Glomerular visceral epithelial cell (primary cell): ENCODE data around the gene ZFR.
"Not testable (repeated sequence)": the region's sequence is repeated elsewhere in the genome, so short reads cannot be mapped to it uniquely, and the experiment has no call there.

Source experiments
- DNase-seq: peaks from one replicate; pipeline ENCODE4 v3.0.0-alpha.2; 2016; ENCODE audit errors: extremely low spot score

The ZFR gene

DNA sequence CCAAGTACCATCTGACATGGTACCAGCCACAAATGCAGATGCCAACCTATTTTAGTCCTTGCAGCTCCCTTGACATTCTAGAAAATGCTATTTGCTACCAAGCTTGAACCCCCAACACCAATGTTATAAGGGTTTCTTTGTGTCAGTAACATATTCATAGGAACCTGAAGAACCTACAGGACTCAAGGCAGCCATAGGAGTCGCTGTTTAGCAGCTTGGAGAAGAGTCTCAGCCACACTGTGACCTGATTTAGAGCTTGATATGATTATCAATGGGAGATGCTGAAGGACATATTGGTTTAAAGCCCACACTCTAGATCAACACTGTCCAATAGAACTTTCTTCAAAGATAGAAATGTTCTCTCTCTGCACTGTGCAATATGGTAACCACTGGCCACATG is 6.4 kb upstream of the ZFR start:
- no peak for DNase-seq

DNA sequence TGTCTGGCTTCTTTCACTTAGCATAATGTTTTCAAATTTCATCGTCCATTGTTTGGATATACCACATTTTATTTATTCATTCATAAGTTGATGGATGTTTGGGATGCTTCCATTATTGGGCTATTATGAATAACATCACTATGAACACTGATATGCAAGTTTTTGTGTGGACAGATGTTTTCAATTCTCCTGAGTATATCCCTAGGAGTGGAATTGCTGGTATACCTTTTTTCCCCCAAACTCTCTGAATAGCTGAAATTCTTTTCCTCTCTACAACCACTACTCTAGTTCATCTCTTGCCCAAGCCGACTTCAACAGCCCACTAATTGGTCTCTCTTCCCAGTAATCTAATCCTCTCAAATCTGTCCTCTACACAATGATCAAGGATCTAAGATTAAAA is 4.7 kb upstream of the ZFR start:
- no peak for DNase-seq

- no peak for DNase-seq
These were observed 2.1 kb upstream of the ZFR start for GRCh38 chr5:32446630-32447029.

GRCh38 chr5:32445831-32446614 is 1.5 kb upstream of the ZFR start:
- DNase-seq, result no peak

- DNase-seq, result no peak
These were observed 783 bp upstream of the ZFR start for GRCh38 chr5:32445287-32445758.

DNA sequence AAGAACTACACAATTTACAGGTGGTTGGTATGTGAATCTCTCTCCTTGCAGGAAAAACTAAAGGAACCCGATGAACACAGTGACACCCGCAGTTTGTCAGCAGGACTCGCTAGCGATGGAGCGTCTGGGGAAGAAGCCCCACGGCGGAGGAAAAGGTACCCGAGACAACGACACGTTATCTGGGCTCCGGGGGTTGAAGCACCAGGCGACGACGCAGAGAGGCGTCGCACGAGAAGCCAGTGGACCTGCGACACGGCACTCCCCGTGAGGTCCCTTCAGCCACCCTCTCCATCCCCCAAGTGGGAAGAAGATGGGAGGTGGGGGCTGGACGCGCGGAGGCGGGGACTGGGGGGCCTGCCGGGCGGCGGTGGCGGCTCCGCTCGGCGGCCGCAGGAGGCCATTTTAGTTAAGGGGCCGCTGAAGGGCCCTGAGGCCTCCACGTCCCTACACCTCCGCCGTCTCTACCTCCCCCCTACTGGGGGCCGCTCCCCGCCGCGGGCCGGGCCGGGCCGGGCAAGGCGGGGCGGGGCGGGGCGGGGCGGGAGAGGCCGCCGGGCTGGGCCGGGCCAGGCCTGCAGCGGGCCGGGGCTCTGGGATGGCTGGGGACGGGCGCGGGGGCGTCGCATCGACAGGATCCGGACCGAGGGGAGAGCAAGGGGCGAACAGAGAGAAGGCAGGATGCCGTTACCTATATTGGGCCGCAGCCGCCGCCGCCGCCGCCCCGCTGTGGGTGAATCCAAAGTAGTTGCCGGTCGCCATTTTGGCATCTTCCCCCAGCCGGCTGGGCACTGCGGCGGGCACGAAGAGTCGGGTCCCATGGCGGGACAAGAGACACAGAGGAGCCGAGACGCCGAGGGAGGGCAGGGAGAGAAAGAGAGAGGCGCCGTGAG is 754 bp downstream of the ZFR start:
- peak; percentile 56 for DNase-seq

GRCh38 chr5:32443145-32443540 is 1.4 kb downstream of the ZFR start:
- DNase-seq, result peak; percentile 30

DNA sequence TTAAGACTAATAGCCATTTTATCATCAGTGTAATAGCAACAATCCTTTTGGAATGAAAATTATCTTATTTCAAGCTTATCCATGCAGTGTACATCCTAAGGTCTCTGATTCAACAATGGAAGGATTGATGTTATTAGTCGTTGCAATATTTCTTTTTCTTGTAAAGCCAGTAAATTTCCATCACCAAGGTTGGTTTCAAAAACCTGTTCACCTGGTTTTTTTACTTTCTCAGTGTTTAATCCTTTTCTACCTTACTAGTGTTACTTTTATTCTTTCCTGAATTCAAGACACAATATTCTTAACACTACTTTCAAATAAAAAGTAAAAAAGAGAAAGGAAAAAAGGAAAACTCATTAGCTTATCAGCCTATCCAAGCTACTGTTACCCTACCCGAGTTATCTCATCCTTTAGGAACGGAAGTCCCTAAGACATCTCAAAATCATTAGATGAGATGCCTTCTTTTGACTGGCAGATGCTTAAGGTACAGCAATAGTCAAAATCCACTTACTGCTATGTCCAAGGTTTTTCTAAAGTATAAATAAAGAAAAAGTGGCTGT is 5.4 kb downstream of the ZFR start:
- DNase-seq, result no peak

DNA sequence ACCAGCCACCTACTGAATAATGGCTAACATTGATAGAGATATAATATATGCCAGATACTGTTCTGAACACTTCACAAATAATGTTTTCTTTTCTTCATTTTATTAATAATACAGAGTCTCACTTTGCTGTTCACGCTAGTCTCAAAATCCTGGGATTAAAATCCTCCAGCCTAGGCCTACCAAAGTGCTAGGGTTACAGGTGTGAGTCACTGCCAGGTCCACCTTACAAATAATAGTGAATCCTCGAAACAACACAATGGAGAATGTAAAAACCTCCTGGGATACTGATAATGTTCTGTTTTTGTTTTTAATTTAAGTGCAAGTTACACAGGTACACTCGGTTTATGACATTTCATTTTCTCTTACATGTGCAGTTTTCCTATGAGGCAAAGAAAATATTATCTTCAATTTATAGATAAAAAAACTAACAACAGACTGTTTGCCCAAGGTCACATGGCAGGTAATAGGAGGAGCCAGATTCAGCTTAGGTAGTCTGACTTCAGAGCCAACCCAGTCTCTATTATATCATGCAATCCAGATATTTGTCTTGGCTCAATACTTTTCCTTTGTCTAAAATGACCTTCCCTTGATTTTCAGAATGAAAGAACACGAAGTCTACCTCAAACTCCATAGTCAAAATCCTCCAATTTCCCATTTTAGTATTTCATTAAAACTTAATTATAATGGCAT is 7.8 kb downstream of the ZFR start:
- no peak for DNase-seq

DNA sequence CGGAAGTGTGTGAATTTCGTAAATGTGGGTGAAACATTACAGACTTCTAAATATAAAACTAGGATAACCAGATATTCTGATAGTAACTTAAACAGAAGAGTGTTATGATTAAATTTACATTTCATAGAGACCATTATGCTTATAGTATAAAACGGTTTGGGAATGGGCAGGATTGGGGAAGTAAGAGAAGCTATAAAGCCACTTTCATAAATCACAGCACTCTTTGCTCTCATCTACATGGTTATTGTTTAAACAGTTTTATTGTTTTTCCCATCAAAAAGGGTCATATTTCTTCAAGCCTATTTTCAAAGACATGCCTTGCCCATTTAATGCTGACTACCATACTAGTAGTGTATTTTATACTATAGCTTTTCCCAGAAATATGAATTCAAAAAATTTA is 9.2 kb downstream of the ZFR start:
- no peak for DNase-seq

- no peak for DNase-seq
These were observed 10.3 kb downstream of the ZFR start for GRCh38 chr5:32434221-32434620.

- no peak for DNase-seq
These were observed 11.9 kb downstream of the ZFR start for GRCh38 chr5:32432633-32433032.

GRCh38 chr5:32430825-32431224 is 13.7 kb downstream of the ZFR start:
- not testable (repeated sequence) for DNase-seq

DNA sequence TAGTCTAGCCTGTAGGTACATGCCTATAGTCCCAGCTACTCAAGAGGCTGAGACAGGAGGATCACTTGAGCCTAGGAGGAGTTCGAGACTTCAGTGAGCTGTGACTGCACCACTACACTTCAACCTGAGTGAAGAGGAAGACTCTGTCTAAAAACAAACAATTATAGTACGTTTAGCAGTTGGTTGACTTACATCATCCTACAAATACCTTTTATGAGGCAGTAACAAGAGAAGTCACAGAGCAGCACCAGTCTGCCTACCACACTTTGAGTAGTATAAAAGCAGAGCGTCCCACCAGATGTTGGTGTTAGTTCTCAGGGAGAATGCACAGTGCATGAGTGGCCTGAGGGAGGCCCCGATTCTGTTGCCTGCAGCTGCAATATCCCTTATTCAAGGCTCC is 16.1 kb downstream of the ZFR start:
- no peak for DNase-seq

DNA sequence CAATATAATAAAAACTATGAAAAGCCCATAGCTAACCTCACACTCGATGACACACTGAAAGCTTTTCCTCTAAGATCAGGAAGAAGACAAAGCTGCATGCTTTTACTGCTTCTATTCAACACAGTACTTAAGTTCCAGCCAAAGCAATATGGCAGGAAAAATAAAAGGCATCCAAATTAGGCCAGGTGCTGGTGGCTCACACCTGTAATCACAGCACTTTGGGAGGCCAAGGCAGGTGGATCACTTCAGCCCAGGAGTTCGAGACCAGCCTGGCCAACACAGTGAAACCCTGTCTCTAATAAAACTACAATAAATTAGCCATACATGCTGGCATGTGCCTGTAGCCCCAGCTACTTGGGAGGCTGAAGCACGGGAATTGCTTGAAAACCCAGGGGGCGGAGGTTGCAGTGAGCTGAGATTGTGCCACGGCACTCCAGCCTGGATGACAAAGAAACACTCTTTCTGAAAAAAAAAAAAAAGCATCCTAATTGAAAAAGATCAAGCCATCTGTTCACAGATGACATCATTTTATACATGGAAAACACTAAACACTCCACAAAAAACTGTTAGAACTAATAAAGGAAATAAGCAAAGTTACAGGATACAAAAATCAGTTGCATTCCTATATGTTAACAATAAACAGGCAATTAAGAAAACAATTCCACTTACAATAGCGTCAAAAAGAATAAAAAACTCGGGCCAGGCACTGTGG is 17.9 kb downstream of the ZFR start:
- DNase-seq, result no peak

DNA sequence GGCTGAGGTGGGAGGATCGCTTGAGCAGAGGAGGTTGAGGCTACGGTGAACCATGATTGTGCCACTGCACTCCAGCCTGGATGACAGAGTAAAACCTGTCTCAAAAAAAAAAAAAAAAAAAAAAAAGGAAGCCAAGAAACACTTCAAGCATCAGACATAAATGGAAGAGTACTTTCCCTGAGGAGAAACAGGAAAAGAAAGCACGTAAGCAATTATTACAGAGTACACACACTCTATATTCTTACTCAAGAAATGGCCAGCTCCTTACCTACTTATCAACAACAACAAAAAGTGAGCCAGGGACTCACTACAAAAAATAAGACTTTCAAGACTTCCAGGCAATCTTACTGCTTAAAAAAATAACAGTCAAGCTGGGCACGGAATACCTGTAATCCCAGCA is 21.8 kb downstream of the ZFR start:
- DNase-seq, result no peak

GRCh38 chr5:32421075-32421474 is 23.5 kb downstream of the ZFR start:
- no peak for DNase-seq

- no peak for DNase-seq
These were observed 24.0 kb downstream of the ZFR start for GRCh38 chr5:32420506-32420905.

GRCh38 chr5:32419791-32420190 is 24.7 kb downstream of the ZFR start:
- no peak for DNase-seq

- DNase-seq, result no peak
These were observed 30.9 kb downstream of the ZFR start for GRCh38 chr5:32413466-32414263.

DNA sequence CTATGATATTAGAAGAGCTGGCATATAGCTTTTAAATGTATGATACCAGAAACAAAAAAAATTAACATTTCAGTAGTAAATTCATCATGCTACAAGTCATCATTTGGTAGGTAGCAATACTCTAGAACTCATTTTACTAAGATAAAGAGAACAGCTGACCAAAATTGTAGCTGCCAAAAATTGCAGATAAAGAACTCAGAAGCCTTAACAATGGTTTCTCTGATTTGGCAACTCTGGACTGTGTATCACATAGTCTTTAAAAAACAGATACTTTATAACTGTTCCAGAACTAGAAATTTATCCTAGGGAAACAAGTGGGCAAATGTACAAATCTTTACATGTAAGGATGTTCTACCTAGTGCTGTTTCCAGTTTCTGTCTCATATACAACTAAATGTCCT is 33.9 kb downstream of the ZFR start:
- no peak for DNase-seq
